HepG2 (cell line): Measurements from ENCODE around the gene TMEM190. TPM values are rescaled to one million over a fixed set of nuclear protein-coding genes. Genes with fewer than 3 reads are reported as not detected.
A peak's percentile ranks its signal among the peaks of the same experiment; 100 is the strongest.

ENCODE experiments used
- BRD4 ChIP-seq: sonication (generic); formaldehyde crosslinking; IDR thresholded peaks from 2 replicates; pipeline ENCODE4 v1.4.0; 2020; ENCODE audit warnings: missing genetic modification reagents
- DRAP1 ChIP-seq: IDR thresholded peaks from 2 replicates; pipeline ENCODE4 v1.6.1; 2016; ENCODE audit warnings: missing genetic modification reagents, missing compliant biosample characterization
- ETV6 ChIP-seq: sonication (generic); formaldehyde crosslinking; conservative IDR thresholded peaks from 2 replicates; pipeline ENCODE4 v1.4.0; 2020; ENCODE audit warnings: missing genetic modification reagents
- GATAD2A ChIP-seq: IDR thresholded peaks from 2 replicates; pipeline ENCODE4 v1.6.1; 2016
- MAZ ChIP-seq, 2 experiments: sonication (generic) in 1 of 2; formaldehyde crosslinking in 1 of 2; IDR thresholded peaks; 2 replicates each; pipeline versions ENCODE4 v1.5.0 to v1.6.1; 2012 to 2020; ENCODE audit warnings: low read depth in 2 of 2, mild to moderate bottlenecking in 2 of 2, borderline replicate concordance in 1 of 2, improper control_type of control experiment in 1 of 2, low read length in 1 of 2, missing genetic modification reagents in 1 of 2, moderate library complexity in 1 of 2
- MIXL1 ChIP-seq: IDR thresholded peaks from 2 replicates; pipeline ENCODE4 v1.6.1; 2016
- PITX1 ChIP-seq: sonication (generic); formaldehyde crosslinking; IDR thresholded peaks from 2 replicates; pipeline ENCODE4 v1.5.1; 2020; ENCODE audit warnings: mild to moderate bottlenecking, missing genetic modification reagents
- RARA ChIP-seq: IDR thresholded peaks from 2 replicates; pipeline ENCODE4 v1.6.1; 2016; ENCODE audit warnings: missing genetic modification reagents, missing compliant biosample characterization
- UBTF ChIP-seq: sonication (generic); formaldehyde crosslinking; IDR thresholded peaks from 2 replicates; pipeline ENCODE4 v1.4.0; 2020; ENCODE audit warnings: mild to moderate bottlenecking, missing genetic modification reagents
- WIZ ChIP-seq: sonication (generic); formaldehyde crosslinking; IDR thresholded peaks from 2 replicates; pipeline ENCODE4 v1.5.1; 2020; ENCODE audit warnings: mild to moderate bottlenecking, missing genetic modification reagents
- ZBTB26 ChIP-seq: IDR thresholded peaks from 2 replicates; pipeline ENCODE4 v1.6.1; 2016; ENCODE audit warnings: missing compliant biosample characterization, missing genetic modification reagents, borderline replicate concordance
- ZHX2 ChIP-seq, 2 experiments: sonication (generic) in 1 of 2; formaldehyde crosslinking in 1 of 2; IDR thresholded peaks; 2 replicates each; pipeline versions ENCODE4 v1.6.1 to v1.9.0; 2014 to 2022; ENCODE audit warnings: antibody characterized with exemption in 1 of 2, borderline replicate concordance in 1 of 2, inconsistent platforms in 1 of 2, low read depth in 1 of 2, missing genetic modification reagents in 1 of 2
- ZNF160 ChIP-seq: sonication (generic); formaldehyde crosslinking; IDR thresholded peaks from 2 replicates; pipeline ENCODE4 v1.8.0; 2022; ENCODE audit warnings: mild to moderate bottlenecking, inconsistent platforms, missing genetic modification reagents
- ZNF550 ChIP-seq: sonication (generic); formaldehyde crosslinking; IDR thresholded peaks from 2 replicates; pipeline ENCODE4 v1.4.0; 2020; ENCODE audit warnings: mild to moderate bottlenecking, missing genetic modification reagents, borderline replicate concordance
- ZNF605 ChIP-seq: sonication (generic); formaldehyde crosslinking; IDR thresholded peaks from 2 replicates; pipeline ENCODE4 v1.8.0; 2022; ENCODE audit warnings: mild to moderate bottlenecking, missing genetic modification reagents
- ZNF841 ChIP-seq: sonication (generic); formaldehyde crosslinking; IDR thresholded peaks from 2 replicates; pipeline ENCODE4 v1.8.1; 2023; ENCODE audit warnings: missing genetic modification reagents, borderline replicate concordance
- polyA plus RNA-seq, 8 experiments: library from polyadenylated mRNA; depleted of rRNA in 3 of 8; stranded (reverse) in 7 of 8; unstranded in 1 of 8; fragments of >200 nt; fragmentation: Illumina TruSeq in 4 of 8; extraction: Trizol in 4 of 8; gene quantifications; 2 replicates each; pipeline versions ENCODE4 v1.2.1 to v1.2.3, GENCODE V29; 2011 to 2016; ENCODE audit warnings: low read depth in 4 of 8, missing spikeins in 1 of 8, mixed read lengths in 1 of 8; ENCODE audit not compliant: insufficient read depth in 1 of 8
- total RNA-seq, 5 experiments: library from RNA; depleted of rRNA; stranded (reverse); fragments of >200 nt; fragmentation: Illumina TruSeq; extraction: Trizol; gene quantifications; 2 replicates each; pipeline ENCODE4 v1.2.3, GENCODE V29; 2016; ENCODE audit warnings: low read depth in 1 of 5

TMEM190 gene
- total and polyA plus RNA-seq, 2 of the 13 experiments (the other 11 are each of a cell fraction or from before 2014, with no cell fraction given) = 0.35 to 0.83 TPM

- TF ChIP-seq ZNF550 (no peak), ZNF841 (CRISPR knock-in tag) (no peak), PITX1 (peak; percentile 38; the same call in 1 of the 2 replicates), ETV6 (0 out of 2 replicates have a peak, but pooled peaks have one; percentile 64), ZNF160 (CRISPR knock-in tag) (peak; percentile 90; the same call in 1 of the 2 replicates), MAZ (IDR thresholded peaks at IDR 0.05; ENCODE audit: borderline replicate concordance, low read depth, low read length) (no peak), MAZ (CRISPR knock-in tag; IDR thresholded peaks at IDR 0.05; ENCODE audit: low read depth) (peak; percentile 88), MIXL1 (CRISPR knock-in tag) (no peak), ZBTB26 (CRISPR knock-in tag) (0 out of 2 replicates have a peak, but pooled peaks have one; percentile 42), UBTF (peak; percentile 86), BRD4 (CRISPR knock-in tag) (peak; percentile 87), ZNF605 (CRISPR knock-in tag) (peak; percentile 71; the same call in 1 of the 2 replicates), GATAD2A (CRISPR knock-in tag) (no peak; the same call in 1 of the 2 replicates), DRAP1 (CRISPR knock-in tag) (peak; percentile 99), ZHX2 (IDR thresholded peaks at IDR 0.05; ENCODE audit: low read depth) (no peak), ZHX2 (CRISPR knock-in tag; IDR thresholded peaks at IDR 0.05; ENCODE audit: borderline replicate concordance) (no peak), RARA (CRISPR knock-in tag) (peak; percentile 50; the same call in 1 of the 2 replicates), WIZ (CRISPR knock-in tag) (no peak)
Measured at GRCh38 chr19:55385724-55386492, 9.3 kb downstream of the TMEM190 start, which contains the start of gene RPL28 (continued).
